H9 (cell line): Measurements from ENCODE around the gene C1QB. TPM values are rescaled to one million over a fixed set of nuclear protein-coding genes. Genes with fewer than 3 reads are reported as not detected.
A peak's percentile ranks its signal among the peaks of the same experiment; 100 is the strongest.

Experiments
- DNase-seq: peaks from one replicate; pipeline ENCODE4 v3.0.0-alpha.2; 2017
- H2AFZ ChIP-seq: one replicate; pipeline ENCODE4 v1.6.1; 2013; ENCODE audit warnings: mild to moderate bottlenecking, low read length, control low read depth, moderate library complexity
- H2AK5ac ChIP-seq: 2 replicates; pipeline ENCODE4 v1.6.1; 2013; ENCODE audit warnings: low read length, control low read depth, mixed read lengths; ENCODE audit not compliant: insufficient read length
- H2BK120ac ChIP-seq: one replicate; pipeline ENCODE4 v1.6.1; 2013; ENCODE audit warnings: low read depth, mild to moderate bottlenecking, low read length, control low read depth, inconsistent platforms; ENCODE audit not compliant: poor library complexity, severe bottlenecking
- H2BK12ac ChIP-seq: 2 replicates; pipeline ENCODE4 v1.6.1; 2013; ENCODE audit warnings: low read length, control low read depth, mixed read lengths, low read depth; ENCODE audit not compliant: insufficient read length
- H2BK15ac ChIP-seq: 2 replicates; pipeline ENCODE4 v1.6.1; 2013; ENCODE audit warnings: low read depth, low read length, control low read depth
- H2BK20ac ChIP-seq: one replicate; pipeline ENCODE4 v1.6.1; 2013; ENCODE audit warnings: low read depth, mild to moderate bottlenecking, low read length, control low read depth, inconsistent platforms; ENCODE audit not compliant: poor library complexity, severe bottlenecking
- H2BK5ac ChIP-seq: 2 replicates; pipeline ENCODE4 v1.6.1; 2013; ENCODE audit warnings: low read length, control low read depth, mixed read lengths; ENCODE audit not compliant: insufficient read length
- H3K14ac ChIP-seq: 2 replicates; pipeline ENCODE4 v1.6.1; 2013; ENCODE audit warnings: low read length, control low read depth; ENCODE audit not compliant: insufficient read depth
- H3K18ac ChIP-seq: 2 replicates; pipeline ENCODE4 v1.6.1; 2013; ENCODE audit warnings: low read depth, mild to moderate bottlenecking, mixed read lengths, low read length, control low read depth; ENCODE audit not compliant: insufficient read length
- H3K23ac ChIP-seq: 2 replicates; pipeline ENCODE4 v1.6.1; 2013; ENCODE audit warnings: low read length, control low read depth, mixed read lengths, low read depth; ENCODE audit not compliant: insufficient read length
- H3K23me2 ChIP-seq: 2 replicates; pipeline ENCODE4 v1.6.1; 2013; ENCODE audit warnings: low read depth, mild to moderate bottlenecking, mixed read lengths, low read length, control low read depth; ENCODE audit not compliant: insufficient read length, poor library complexity, severe bottlenecking
- H3K27ac ChIP-seq: 2 replicates; pipeline ENCODE4 v1.5.1; 2013; ENCODE audit warnings: low read length, control low read depth, mixed read lengths, low read depth; ENCODE audit not compliant: insufficient read length
- H3K27me3 ChIP-seq: 2 replicates; pipeline ENCODE4 v1.6.1; 2013; ENCODE audit warnings: low read length, control low read depth, inconsistent platforms; ENCODE audit not compliant: insufficient read depth
- H3K4ac ChIP-seq: 2 replicates; pipeline ENCODE4 v1.6.1; 2013; ENCODE audit warnings: low read depth, mild to moderate bottlenecking, control low read depth, inconsistent platforms, low read length, moderate library complexity
- H3K4me1 ChIP-seq: 2 replicates; pipeline ENCODE4 v1.6.1; 2013; ENCODE audit warnings: low read length, control low read depth, inconsistent platforms; ENCODE audit not compliant: insufficient read depth
- H3K4me2 ChIP-seq: 2 replicates; pipeline ENCODE4 v1.6.1; 2013; ENCODE audit warnings: low read length, control low read depth, mixed read lengths; ENCODE audit not compliant: insufficient read length, insufficient read depth
- H3K56ac ChIP-seq: 2 replicates; pipeline ENCODE4 v1.6.1; 2013; ENCODE audit warnings: low read depth, mild to moderate bottlenecking, mixed read lengths, low read length, control low read depth; ENCODE audit not compliant: insufficient read length
- H3K79me1 ChIP-seq: 2 replicates; pipeline ENCODE4 v1.6.1; 2013; ENCODE audit warnings: low read depth, mild to moderate bottlenecking, moderate library complexity, low read length, control low read depth, inconsistent platforms; ENCODE audit not compliant: insufficient read depth, poor library complexity, severe bottlenecking
- H3K79me2 ChIP-seq: 2 replicates; pipeline ENCODE4 v1.6.1; 2013; ENCODE audit warnings: low read length, control low read depth, inconsistent platforms; ENCODE audit not compliant: insufficient read depth
- H3K9ac ChIP-seq: 2 replicates; pipeline ENCODE4 v1.6.1; 2013; ENCODE audit warnings: low read length, control low read depth, mixed read lengths; ENCODE audit not compliant: insufficient read length; ENCODE audit errors: extremely low read depth
- H3K9me3 ChIP-seq: one replicate; pipeline ENCODE4 v1.6.1; 2013; ENCODE audit warnings: low read depth, low read length, inconsistent platforms; ENCODE audit not compliant: control insufficient read depth
- H3T11ph ChIP-seq: one replicate; pipeline ENCODE4 v1.6.1; 2013; ENCODE audit warnings: mild to moderate bottlenecking, low read length, control low read depth, inconsistent platforms
- H4K20me1 ChIP-seq: one replicate; pipeline ENCODE4 v1.6.1; 2013; ENCODE audit not compliant: control insufficient read depth, insufficient read length, insufficient read depth
- H4K5ac ChIP-seq: 2 replicates; pipeline ENCODE4 v1.6.1; 2013; ENCODE audit warnings: low read depth, mild to moderate bottlenecking, mixed read lengths, low read length, control low read depth; ENCODE audit not compliant: insufficient read length
- H4K8ac ChIP-seq: replicated peaks from 2 replicates; pipeline ENCODE4 v1.6.1; 2013; ENCODE audit warnings: low read length, control low read depth, mixed read lengths, low read depth; ENCODE audit not compliant: insufficient read length
- H4K91ac ChIP-seq: 2 replicates; pipeline ENCODE4 v1.6.1; 2013; ENCODE audit warnings: low read depth, mild to moderate bottlenecking, moderate library complexity, mixed read lengths, low read length, control low read depth; ENCODE audit not compliant: insufficient read length
- H3K27ac Mint-ChIP-seq, 3 experiments: 2 replicates in 2 of 3; 3 replicates in 1 of 3; pipeline ENCODE4 v1.8.0; 2020 to 2021; ENCODE audit warnings: mixed read lengths in 3 of 3, mild to moderate bottlenecking in 1 of 3, moderate library complexity in 1 of 3
- H3K27me3 Mint-ChIP-seq: 2 replicates; pipeline ENCODE4 v1.8.0; 2021; ENCODE audit warnings: low read depth, mild to moderate bottlenecking, moderate library complexity, mixed read lengths
- H3K36me3 Mint-ChIP-seq, 3 experiments: 2 replicates in 2 of 3; 3 replicates in 1 of 3; pipeline ENCODE4 v1.8.0; 2020 to 2021; ENCODE audit warnings: low read depth in 3 of 3, mixed read lengths in 3 of 3; ENCODE audit not compliant: insufficient read depth in 1 of 3
- H3K4me1 Mint-ChIP-seq, 2 experiments: 2 replicates each; pipeline ENCODE4 v1.8.0; 2020; ENCODE audit warnings: mixed read lengths in 2 of 2
- H3K4me3 Mint-ChIP-seq, 2 experiments: 2 replicates in 1 of 2; 3 replicates in 1 of 2; pipeline ENCODE4 v1.8.0; 2020 to 2021; ENCODE audit warnings: mild to moderate bottlenecking in 2 of 2, mixed read lengths in 2 of 2, moderate library complexity in 1 of 2
- H3K9me3 Mint-ChIP-seq, 2 experiments: 2 replicates in 1 of 2; 3 replicates in 1 of 2; pipeline ENCODE4 v1.8.0; 2020; ENCODE audit warnings: mild to moderate bottlenecking in 2 of 2, mixed read lengths in 2 of 2, moderate library complexity in 1 of 2
- CTCF ChIP-seq: fragments of 200-600 bp; sonication (generic); conservative IDR thresholded peaks from 3 replicates; pipeline ENCODE4 v1.8.0; 2021; ENCODE audit warnings: antibody characterized with exemption, mild to moderate bottlenecking
- WGBS: extraction: QIAGEN DNeasy Blood & Tissue Kit; methylation state at CpG from one replicate; pipeline ENCODE4 v1.1.7; 2013; ENCODE audit warnings: missing lambda C conversion rate, low lambda C conversion rate, mixed read lengths; ENCODE audit not compliant: insufficient read length; ENCODE audit errors: extremely low coverage; 5-methylcytosine and 5-hydroxymethylcytosine counted together
- total RNA-seq: library from RNA; stranded (reverse); gene quantifications from 2 replicates; pipeline ENCODE4 v1.2.1, GENCODE V29; 2021

C1QB gene
- total RNA-seq, 1 experiment from 2014 or later, result not detected

- TF ChIP-seq CTCF, result no peak
- DNase-seq, result no peak
- H3K4me1 Mint-ChIP-seq, result no peaks in the 10 kb centered on the region
- Histone ChIP-seq H3K27ac (no peak overlapping the region), H2AFZ (no peak overlapping the region), H3K79me2 (no peaks in the 10 kb centered on the region), H4K8ac (no peak overlapping the region), H2BK12ac (no peak overlapping the region), H3K23me2 (no peaks in the 10 kb centered on the region), H3K4ac (no peak overlapping the region), H2BK20ac (no peak overlapping the region), H3K18ac (no peak overlapping the region), H3K4me1 (no peaks in the 10 kb centered on the region), H4K20me1 (no peaks in the 10 kb centered on the region), H2BK5ac (no peak overlapping the region), H3K27me3 (no peaks in the 10 kb centered on the region), H3K4me2 (no peak overlapping the region), H4K91ac (no peak overlapping the region), H3K9ac (no peak overlapping the region), H3K14ac (no peak overlapping the region), H3K79me1 (no peaks in the 10 kb centered on the region), H3K56ac (no peak overlapping the region), H2BK15ac (no peak overlapping the region), H3K9me3 (no peaks in the 10 kb centered on the region), H4K5ac (no peak overlapping the region), H2BK120ac (no peak overlapping the region), H3K23ac (no peak overlapping the region), H3T11ph (no peak overlapping the region), H2AK5ac (no peak overlapping the region)
- H3K4me3 Mint-ChIP-seq, result no peak overlapping the region
- no CpG with 5 or more reads among the region's 7 CpGs for WGBS
- no peaks in the 10 kb centered on the region for H3K9me3 Mint-ChIP-seq
- peaks cover 16% of the 10 kb centered on the region for H3K27me3 Mint-ChIP-seq
- H3K27ac Mint-ChIP-seq, result peak overlapping the region in 1 of 3 experiments; percentile 7; a peak in 1 of 7 replicates
- H3K36me3 Mint-ChIP-seq, result no peaks in the 10 kb centered on the region
Measured at GRCh38 chr1:22645931-22646330, 7.1 kb upstream of the C1QB start.
